Breast epithelium (tissue), 4 donors: Measurements from ENCODE around the gene RPUSD1. TPM values are rescaled to one million over a fixed set of nuclear protein-coding genes. Genes with fewer than 3 reads are reported as not detected.

Source experiments
- DNase-seq, 2 donors: peaks; one replicate each; pipeline ENCODE4 v3.0.0-alpha.2; 2019; ENCODE audit warnings: low spot score in 2 of 2
- H3K27ac ChIP-seq, 2 donors: fragments of 200-600 bp; sonication (generic) in 1 of 2; one replicate each; pipeline ENCODE4 v1.5.1; 2016 to 2019; ENCODE audit warnings: mild to moderate bottlenecking in 1 of 2
- H3K27me3 ChIP-seq, 2 donors: fragments of 200-600 bp; sonication (generic) in 1 of 2; one replicate each; pipeline versions ENCODE4 v1.5.1 to v1.6.0; 2017 to 2019; ENCODE audit warnings: control low read depth in 1 of 2, mild to moderate bottlenecking in 1 of 2
- H3K36me3 ChIP-seq: fragments of 200-600 bp; one replicate; pipeline ENCODE4 v1.5.1; 2019
- H3K4me1 ChIP-seq, 2 donors: fragments of 200-600 bp; sonication (generic); one replicate each; pipeline ENCODE4 v1.5.1; 2016 to 2019; ENCODE audit warnings: control low read depth in 1 of 2
- H3K4me3 ChIP-seq, 3 donors: fragments of 200-600 bp; sonication (generic); 1 replicate in 2 of 3; 2 replicates in 1 of 3; pipeline ENCODE4 v1.5.1; 2016 to 2019; ENCODE audit warnings: mild to moderate bottlenecking in 3 of 3, moderate library complexity in 2 of 3
- H3K9me3 ChIP-seq, 2 donors: fragments of 200-600 bp; sonication (generic) in 1 of 2; one replicate each; pipeline ENCODE4 v1.5.1; 2016 to 2019; ENCODE audit warnings: control low read depth in 1 of 2
- POLR2A ChIP-seq: fragments of 450-650 bp; IDR thresholded peaks from one replicate; pipeline ENCODE4 v1.6.1; 2016; ENCODE audit warnings: antibody characterized with exemption, mild to moderate bottlenecking, moderate library complexity
- POLR2AphosphoS5 ChIP-seq, 3 donors: sonication (generic); formaldehyde crosslinking; IDR thresholded peaks; one replicate each; pipeline ENCODE4 v1.6.1; 2017; ENCODE audit warnings: antibody characterized with exemption in 3 of 3
- intact Hi-C: fragments of 100-400 bp; cut with DNase I; formaldehyde crosslinking; loops from one replicate; pipeline ENCODE4 v1.15.1; 2023; ENCODE audit warnings: low total_unique reads
- total RNA-seq, 3 donors: library from RNA; depleted of rRNA; stranded (reverse); fragments of >200 nt; gene quantifications; one replicate each; pipeline ENCODE4 v1.1.0, GENCODE V29; 2016
- TF ChIP-seq, protein P1 (sequence below), 3 donors: fragments of 450-650 bp; IDR thresholded peaks; one replicate each; pipeline ENCODE4 v1.5.1; 2016 to 2017; ENCODE audit warnings: antibody characterized with exemption in 3 of 3, mild to moderate bottlenecking in 3 of 3, moderate library complexity in 3 of 3

The RPUSD1 gene
- total RNA-seq, 3 donors from 2014 or later, result 13.1 to 18.4 (median 16.1) TPM

DNA sequence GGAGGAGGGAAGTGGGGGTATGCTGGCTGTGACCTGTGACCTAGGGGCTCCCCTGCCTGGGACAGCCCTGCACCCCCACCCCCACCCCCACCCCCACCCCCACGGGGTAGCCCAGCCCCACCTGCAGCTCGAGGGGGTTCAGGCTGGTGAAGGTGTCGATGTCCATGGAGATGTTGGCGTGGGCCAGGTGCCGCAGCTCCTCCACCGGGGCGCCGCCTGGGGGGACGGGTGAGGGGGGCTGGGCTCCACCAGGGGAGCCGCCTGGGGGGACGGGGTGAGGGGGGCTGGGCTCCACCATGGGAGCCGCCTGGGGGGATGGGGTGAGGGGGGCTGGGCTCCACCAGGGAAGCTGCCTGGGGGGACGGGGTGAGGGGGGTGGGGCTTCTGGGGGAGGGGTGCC lies 17.8 kb downstream of the RPUSD1 start:
- H3K36me3 ChIP-seq, result no peaks in the 10 kb centered on the region
- H3K27me3 ChIP-seq, result peaks cover 3 to 40% of the 10 kb centered on the region in 2 donors
- H3K4me1 ChIP-seq, result no peaks in the 10 kb centered on the region
- H3K9me3 ChIP-seq, result no peaks in the 10 kb centered on the region
- TF ChIP-seq POLR2A (no peak), POLR2AphosphoS5 (IDR thresholded peaks at IDR 0.05) (no peak)
- TF ChIP-seq, protein P1, sequence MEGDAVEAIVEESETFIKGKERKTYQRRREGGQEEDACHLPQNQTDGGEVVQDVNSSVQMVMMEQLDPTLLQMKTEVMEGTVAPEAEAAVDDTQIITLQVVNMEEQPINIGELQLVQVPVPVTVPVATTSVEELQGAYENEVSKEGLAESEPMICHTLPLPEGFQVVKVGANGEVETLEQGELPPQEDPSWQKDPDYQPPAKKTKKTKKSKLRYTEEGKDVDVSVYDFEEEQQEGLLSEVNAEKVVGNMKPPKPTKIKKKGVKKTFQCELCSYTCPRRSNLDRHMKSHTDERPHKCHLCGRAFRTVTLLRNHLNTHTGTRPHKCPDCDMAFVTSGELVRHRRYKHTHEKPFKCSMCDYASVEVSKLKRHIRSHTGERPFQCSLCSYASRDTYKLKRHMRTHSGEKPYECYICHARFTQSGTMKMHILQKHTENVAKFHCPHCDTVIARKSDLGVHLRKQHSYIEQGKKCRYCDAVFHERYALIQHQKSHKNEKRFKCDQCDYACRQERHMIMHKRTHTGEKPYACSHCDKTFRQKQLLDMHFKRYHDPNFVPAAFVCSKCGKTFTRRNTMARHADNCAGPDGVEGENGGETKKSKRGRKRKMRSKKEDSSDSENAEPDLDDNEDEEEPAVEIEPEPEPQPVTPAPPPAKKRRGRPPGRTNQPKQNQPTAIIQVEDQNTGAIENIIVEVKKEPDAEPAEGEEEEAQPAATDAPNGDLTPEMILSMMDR (IDR thresholded peaks at IDR 0.05), result no peak
- intact Hi-C loops, result no loop called here
- H3K27ac ChIP-seq, result no peak overlapping the region
- DNase-seq, result no peak
- H3K4me3 ChIP-seq, result no peak overlapping the region

- H3K4me3 ChIP-seq, result no peak overlapping the region
- H3K9me3 ChIP-seq, result no peaks in the 10 kb centered on the region
- intact Hi-C loops, result no loop called here
- DNase-seq, result no peak
- H3K4me1 ChIP-seq, result no peaks in the 10 kb centered on the region
- H3K27me3 ChIP-seq, result peaks cover 3 to 45% of the 10 kb centered on the region in 2 donors
- no peak overlapping the region for H3K27ac ChIP-seq
- TF ChIP-seq POLR2A, result no peak
- TF ChIP-seq, protein P1 (IDR thresholded peaks at IDR 0.05), result no peak
- TF ChIP-seq POLR2AphosphoS5 (IDR thresholded peaks at IDR 0.05), result no peak
- H3K36me3 ChIP-seq, result no peaks in the 10 kb centered on the region
These were observed 18.2 kb downstream of the RPUSD1 start for GRCh38 chr16:769934-770333.

- Histone ChIP-seq H3K27ac (no peak overlapping the region), H3K9me3 (no peaks in the 10 kb centered on the region), H3K36me3 (no peaks in the 10 kb centered on the region), H3K4me1 (no peaks in the 10 kb centered on the region), H3K4me3 (no peak overlapping the region), H3K27me3 (peaks cover 3 to 45% of the 10 kb centered on the region in 2 donors)
- no peak for DNase-seq
- TF ChIP-seq POLR2AphosphoS5 (IDR thresholded peaks at IDR 0.05), result no peak
- TF ChIP-seq, protein P1 (IDR thresholded peaks at IDR 0.05), result no peak
- no peak for TF ChIP-seq POLR2A
- intact Hi-C loops, result no loop called here
These were observed 18.9 kb downstream of the RPUSD1 start for GRCh38 chr16:769184-769784.

- peaks cover 3 to 40% of the 10 kb centered on the region in 2 donors for H3K27me3 ChIP-seq
- TF ChIP-seq POLR2AphosphoS5 (IDR thresholded peaks at IDR 0.05) (no peak), POLR2A (no peak)
- TF ChIP-seq, protein P1 (IDR thresholded peaks at IDR 0.05), result no peak
These were observed 19.8 kb downstream of the RPUSD1 start for GRCh38 chr16:768428-768827.

DNA sequence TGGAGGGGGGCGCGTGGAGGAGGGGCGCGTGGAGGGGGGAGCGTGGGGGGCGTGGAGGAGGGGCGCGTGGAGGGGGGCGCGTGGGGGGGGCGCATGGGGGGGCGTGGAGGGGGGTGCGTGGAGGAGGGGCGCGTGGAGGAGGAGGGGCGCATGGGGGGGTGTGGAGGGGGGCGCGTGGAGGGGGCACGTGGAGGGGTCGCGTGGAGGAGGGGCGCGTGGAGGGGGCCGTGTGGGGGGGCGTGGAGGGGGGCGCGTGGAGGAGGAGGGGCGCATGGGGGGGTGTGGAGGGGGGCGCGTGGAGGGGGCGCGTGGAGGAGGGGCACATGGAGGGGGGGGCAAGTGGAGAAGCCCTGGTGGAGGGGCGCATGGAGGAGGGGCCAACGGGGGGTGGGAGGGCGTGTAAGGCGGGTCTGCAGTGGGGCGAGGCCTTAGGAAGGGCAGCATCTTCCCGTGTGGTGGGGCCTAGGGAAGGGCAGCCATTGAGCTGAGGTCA lies 20.4 kb downstream of the RPUSD1 start:
- no peak overlapping the region for H3K4me3 ChIP-seq
- no peak for DNase-seq
- no peaks in the 10 kb centered on the region for H3K9me3 ChIP-seq
- TF ChIP-seq POLR2AphosphoS5 (IDR thresholded peaks at IDR 0.05) (no peak), POLR2A (no peak)
- TF ChIP-seq, protein P1 (IDR thresholded peaks at IDR 0.05), result no peak
- H3K27ac ChIP-seq, result no peak overlapping the region
- intact Hi-C loops, result no loop called here
- peaks cover 3 to 41% of the 10 kb centered on the region in 2 donors for H3K27me3 ChIP-seq
- H3K4me1 ChIP-seq, result no peaks in the 10 kb centered on the region
- H3K36me3 ChIP-seq, result no peaks in the 10 kb centered on the region

More at GRCh38 chr16:768428-768827, 19.8 kb downstream of the RPUSD1 start:
- intact Hi-C loops, result no loop called here
- H3K4me1 ChIP-seq, result no peaks in the 10 kb centered on the region
- no peak overlapping the region for H3K4me3 ChIP-seq
- no peaks in the 10 kb centered on the region for H3K36me3 ChIP-seq
- H3K27ac ChIP-seq, result no peak overlapping the region
- DNase-seq, result no peak
- no peaks in the 10 kb centered on the region for H3K9me3 ChIP-seq
